HG03066 (cell line): Measurements from ENCODE around the gene PTPRK.

Experiments
- ATAC-seq: cut with Tn5 transposase; IDR thresholded peaks from one replicate; pipeline ENCODE4 v1.9.1; 2021; ENCODE audit warnings: low read depth; ENCODE audit not compliant: unreplicated experiment

The PTPRK gene

GRCh38 chr6:128256095-128256494 lies 264.3 kb downstream of the PTPRK start:
- no peak for ATAC-seq

- ATAC-seq, result no peak
Observed at GRCh38 chr6:128252341-128253176, 267.8 kb downstream of the PTPRK start.

GRCh38 chr6:128251445-128252340 lies 268.7 kb downstream of the PTPRK start:
- no peak for ATAC-seq

GRCh38 chr6:128250370-128251070 lies 269.9 kb downstream of the PTPRK start:
- no peak for ATAC-seq

GRCh38 chr6:128249429-128249828 lies 271.0 kb downstream of the PTPRK start:
- no peak for ATAC-seq

GRCh38 chr6:128246472-128247260 lies 273.7 kb downstream of the PTPRK start:
- ATAC-seq, result no peak

- no peak for ATAC-seq
Observed at GRCh38 chr6:128244751-128245405, 275.5 kb downstream of the PTPRK start.

- ATAC-seq, result no peak
Observed at GRCh38 chr6:128242765-128243403, 277.5 kb downstream of the PTPRK start.

- ATAC-seq, result no peak
Observed at GRCh38 chr6:128241216-128241615, 279.2 kb downstream of the PTPRK start.

GRCh38 chr6:128240024-128240428 lies 280.4 kb downstream of the PTPRK start:
- no peak for ATAC-seq

- no peak for ATAC-seq
Observed at GRCh38 chr6:128239146-128239545, 281.3 kb downstream of the PTPRK start.

- no peak for ATAC-seq
Observed at GRCh38 chr6:128238225-128238624, 282.2 kb downstream of the PTPRK start.

GRCh38 chr6:128235556-128235955 lies 284.8 kb downstream of the PTPRK start:
- ATAC-seq, result no peak

- no peak for ATAC-seq
Observed at GRCh38 chr6:128233531-128233930, 286.9 kb downstream of the PTPRK start.

- no peak for ATAC-seq
Observed at GRCh38 chr6:128230267-128230989, 290.0 kb downstream of the PTPRK start.

GRCh38 chr6:128225612-128226011 lies 294.8 kb downstream of the PTPRK start:
- no peak for ATAC-seq

GRCh38 chr6:128216917-128217316 lies 303.5 kb downstream of the PTPRK start:
- ATAC-seq, result no peak

- no peak for ATAC-seq
Observed at GRCh38 chr6:128209771-128210170, 310.6 kb downstream of the PTPRK start.
